Measurements from ENCODE around the gene TNN. TPM values are rescaled to one million over a fixed set of nuclear protein-coding genes. Genes with fewer than 3 reads are reported as not detected.

Gene TNN
- total RNA-seq, 1 experiment from 2014 or later = 0.11 TPM

DNA sequence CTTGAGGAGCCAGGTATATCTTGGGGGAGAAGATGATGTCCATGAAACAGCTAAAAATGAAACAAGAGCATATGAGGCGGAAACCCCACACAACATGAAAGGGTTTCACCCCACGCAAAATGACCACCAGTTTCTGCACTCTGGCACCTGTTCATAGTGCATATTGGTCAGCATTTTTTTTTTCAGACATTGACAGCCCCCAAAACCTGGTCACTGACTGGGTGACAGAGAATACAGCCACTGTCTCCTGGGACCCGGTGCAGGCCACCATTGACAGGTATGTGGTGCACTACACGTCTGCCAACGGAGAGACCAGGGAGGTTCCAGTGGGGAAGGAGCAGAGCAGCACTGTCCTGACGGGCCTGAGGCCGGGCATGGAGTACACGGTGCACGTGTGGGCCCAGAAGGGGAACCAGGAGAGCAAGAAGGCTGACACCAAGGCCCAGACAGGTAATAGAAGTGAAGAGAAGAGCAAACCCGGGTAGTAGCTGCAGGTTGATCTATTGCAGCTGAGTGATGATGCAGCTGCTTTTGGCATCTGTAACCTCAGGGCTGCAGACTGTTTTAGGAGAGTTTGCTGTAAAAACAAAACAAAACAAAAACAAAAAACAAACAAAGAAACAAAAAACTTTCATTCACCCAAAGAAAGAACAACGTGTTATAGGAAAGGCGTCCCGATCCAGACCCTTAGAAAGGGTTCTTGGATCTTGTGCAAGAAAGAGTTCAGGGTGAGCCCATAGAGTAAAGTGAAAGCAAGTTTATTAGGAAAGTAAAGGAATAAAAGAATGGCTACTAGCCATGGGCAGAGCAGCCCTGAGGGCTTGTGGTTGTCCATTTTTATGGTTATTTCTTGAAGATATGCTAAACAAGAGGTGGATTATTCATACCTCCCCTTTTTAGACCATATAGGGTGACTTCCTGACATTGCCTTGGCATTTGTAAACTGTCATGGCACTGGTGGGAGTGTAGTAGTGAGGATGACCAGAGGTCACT is 51.0 kb downstream of the TNN start:
- H4K20me1 ChIP-seq (ENCODE audit: control insufficient read depth, insufficient read depth, insufficient read length) = no peaks in the 10 kb centered on the region
- H3K23me2 ChIP-seq (ENCODE audit: insufficient read length, low read depth, low read length, poor library complexity, severe bottlenecking) = no peaks in the 10 kb centered on the region
- H2AK5ac ChIP-seq (ENCODE audit: insufficient read length, low read length) = no peak overlapping the region
- Mint-ChIP-seq H3K4me3 (no peak overlapping the region), H3K4me1 (no peaks in the 10 kb centered on the region), H3K27me3 (ENCODE audit: low read depth) (no peaks in the 10 kb centered on the region), H3K27ac (no peak overlapping the region), H3K9me3 (peaks cover 5 to 6% of the 10 kb centered on the region in 2 experiments; a peak in 4 of 5 replicates), H3K36me3 (ENCODE audit: insufficient read depth in 1 of 3, low read depth in 3 of 3) (peaks cover 0 to 2% (median 0%) of the 10 kb centered on the region in 3 experiments; a peak in 1 of 7 replicates)
- no peak overlapping the region for H2BK120ac ChIP-seq (ENCODE audit: low read depth, low read length, poor library complexity, severe bottlenecking)
- H3K4ac ChIP-seq (ENCODE audit: low read depth, low read length) = no peak overlapping the region
- no peak overlapping the region for H3K18ac ChIP-seq (ENCODE audit: insufficient read length, low read depth, low read length)
- TF ChIP-seq, protein P1, sequence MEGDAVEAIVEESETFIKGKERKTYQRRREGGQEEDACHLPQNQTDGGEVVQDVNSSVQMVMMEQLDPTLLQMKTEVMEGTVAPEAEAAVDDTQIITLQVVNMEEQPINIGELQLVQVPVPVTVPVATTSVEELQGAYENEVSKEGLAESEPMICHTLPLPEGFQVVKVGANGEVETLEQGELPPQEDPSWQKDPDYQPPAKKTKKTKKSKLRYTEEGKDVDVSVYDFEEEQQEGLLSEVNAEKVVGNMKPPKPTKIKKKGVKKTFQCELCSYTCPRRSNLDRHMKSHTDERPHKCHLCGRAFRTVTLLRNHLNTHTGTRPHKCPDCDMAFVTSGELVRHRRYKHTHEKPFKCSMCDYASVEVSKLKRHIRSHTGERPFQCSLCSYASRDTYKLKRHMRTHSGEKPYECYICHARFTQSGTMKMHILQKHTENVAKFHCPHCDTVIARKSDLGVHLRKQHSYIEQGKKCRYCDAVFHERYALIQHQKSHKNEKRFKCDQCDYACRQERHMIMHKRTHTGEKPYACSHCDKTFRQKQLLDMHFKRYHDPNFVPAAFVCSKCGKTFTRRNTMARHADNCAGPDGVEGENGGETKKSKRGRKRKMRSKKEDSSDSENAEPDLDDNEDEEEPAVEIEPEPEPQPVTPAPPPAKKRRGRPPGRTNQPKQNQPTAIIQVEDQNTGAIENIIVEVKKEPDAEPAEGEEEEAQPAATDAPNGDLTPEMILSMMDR (conservative IDR thresholded peaks at IDR 0.05) = no peak
- H3K23ac ChIP-seq (ENCODE audit: insufficient read length, low read depth, low read length) = no peak overlapping the region
- H3K27ac ChIP-seq (ENCODE audit: insufficient read length, low read depth, low read length) = no peak overlapping the region
- H3K4me1 ChIP-seq (ENCODE audit: insufficient read depth, low read length) = no peaks in the 10 kb centered on the region
- H4K8ac ChIP-seq (replicated peaks; ENCODE audit: insufficient read length, low read depth, low read length) = no peak overlapping the region
- H4K5ac ChIP-seq (ENCODE audit: insufficient read length, low read depth, low read length) = no peak overlapping the region
- H2AFZ ChIP-seq (ENCODE audit: low read length) = no peak overlapping the region
- H2BK12ac ChIP-seq (ENCODE audit: insufficient read length, low read depth, low read length) = no peak overlapping the region
- H2BK20ac ChIP-seq (ENCODE audit: low read depth, low read length, poor library complexity, severe bottlenecking) = no peak overlapping the region
- no peak overlapping the region for H4K91ac ChIP-seq (ENCODE audit: insufficient read length, low read depth, low read length)
- H3K14ac ChIP-seq (ENCODE audit: insufficient read depth, low read length) = no peak overlapping the region
- H3K56ac ChIP-seq (ENCODE audit: insufficient read length, low read depth, low read length) = no peak overlapping the region
- no peak overlapping the region for H2BK5ac ChIP-seq (ENCODE audit: insufficient read length, low read length)
- no peak for DNase-seq
- H3K79me1 ChIP-seq (ENCODE audit: insufficient read depth, low read depth, low read length, poor library complexity, severe bottlenecking) = no peaks in the 10 kb centered on the region
- H2BK15ac ChIP-seq (ENCODE audit: low read depth, low read length) = no peak overlapping the region
- H3K27me3 ChIP-seq (ENCODE audit: insufficient read depth, low read length) = no peaks in the 10 kb centered on the region
- no peaks in the 10 kb centered on the region for H3K79me2 ChIP-seq (ENCODE audit: insufficient read depth, low read length)
- H3K4me2 ChIP-seq (ENCODE audit: insufficient read depth, insufficient read length, low read length) = no peak overlapping the region
- H3K9ac ChIP-seq (ENCODE audit: extremely low read depth, insufficient read length, low read length) = no peak overlapping the region
- no CpG with 5 or more reads among the region's 13 CpGs for WGBS (ENCODE audit: extremely low coverage, insufficient read length, low lambda C conversion rate)
- no peak overlapping the region for H3T11ph ChIP-seq (ENCODE audit: low read length)
- no peaks in the 10 kb centered on the region for H3K9me3 ChIP-seq (ENCODE audit: control insufficient read depth, low read depth, low read length)
